Measurements from ENCODE around the gene LIN28A.

DNA sequence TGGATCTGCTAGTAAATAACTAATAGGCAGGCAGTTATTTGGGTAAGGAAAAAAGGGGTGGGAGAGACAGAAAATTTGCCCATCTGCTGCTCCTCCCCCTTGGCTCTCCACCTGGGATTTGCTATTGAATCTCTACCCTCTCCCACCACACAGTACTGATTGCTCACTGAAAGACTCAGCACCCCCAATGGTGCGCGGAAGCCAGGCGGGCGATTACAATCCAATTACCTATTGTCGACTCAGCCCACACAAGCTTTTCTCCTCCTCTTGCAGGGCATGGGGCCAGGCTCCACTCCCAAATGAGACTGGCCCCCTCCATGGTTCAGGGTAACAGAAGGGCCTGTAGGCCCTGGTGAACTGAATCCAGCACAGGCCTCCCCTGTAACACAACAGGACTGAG, 58.9 kb downstream of the LIN28A start:
- TF ChIP-seq, protein P1, sequence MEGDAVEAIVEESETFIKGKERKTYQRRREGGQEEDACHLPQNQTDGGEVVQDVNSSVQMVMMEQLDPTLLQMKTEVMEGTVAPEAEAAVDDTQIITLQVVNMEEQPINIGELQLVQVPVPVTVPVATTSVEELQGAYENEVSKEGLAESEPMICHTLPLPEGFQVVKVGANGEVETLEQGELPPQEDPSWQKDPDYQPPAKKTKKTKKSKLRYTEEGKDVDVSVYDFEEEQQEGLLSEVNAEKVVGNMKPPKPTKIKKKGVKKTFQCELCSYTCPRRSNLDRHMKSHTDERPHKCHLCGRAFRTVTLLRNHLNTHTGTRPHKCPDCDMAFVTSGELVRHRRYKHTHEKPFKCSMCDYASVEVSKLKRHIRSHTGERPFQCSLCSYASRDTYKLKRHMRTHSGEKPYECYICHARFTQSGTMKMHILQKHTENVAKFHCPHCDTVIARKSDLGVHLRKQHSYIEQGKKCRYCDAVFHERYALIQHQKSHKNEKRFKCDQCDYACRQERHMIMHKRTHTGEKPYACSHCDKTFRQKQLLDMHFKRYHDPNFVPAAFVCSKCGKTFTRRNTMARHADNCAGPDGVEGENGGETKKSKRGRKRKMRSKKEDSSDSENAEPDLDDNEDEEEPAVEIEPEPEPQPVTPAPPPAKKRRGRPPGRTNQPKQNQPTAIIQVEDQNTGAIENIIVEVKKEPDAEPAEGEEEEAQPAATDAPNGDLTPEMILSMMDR (IDR thresholded peaks at IDR 0.05): no peak
- TF ChIP-seq POLR2A (IDR thresholded peaks at IDR 0.05): no peak

Data from transverse colon (tissue), 3 donors.